ENCODE measurements around the gene RAD51AP1. TPM values are rescaled to one million over a fixed set of nuclear protein-coding genes. Genes with fewer than 3 reads are reported as not detected.
A peak's percentile ranks its signal among the peaks of the same experiment; 100 is the strongest.

RAD51AP1 gene
- 2.2 and 3.5 TPM in 2 replicates for total RNA-seq

DNA sequence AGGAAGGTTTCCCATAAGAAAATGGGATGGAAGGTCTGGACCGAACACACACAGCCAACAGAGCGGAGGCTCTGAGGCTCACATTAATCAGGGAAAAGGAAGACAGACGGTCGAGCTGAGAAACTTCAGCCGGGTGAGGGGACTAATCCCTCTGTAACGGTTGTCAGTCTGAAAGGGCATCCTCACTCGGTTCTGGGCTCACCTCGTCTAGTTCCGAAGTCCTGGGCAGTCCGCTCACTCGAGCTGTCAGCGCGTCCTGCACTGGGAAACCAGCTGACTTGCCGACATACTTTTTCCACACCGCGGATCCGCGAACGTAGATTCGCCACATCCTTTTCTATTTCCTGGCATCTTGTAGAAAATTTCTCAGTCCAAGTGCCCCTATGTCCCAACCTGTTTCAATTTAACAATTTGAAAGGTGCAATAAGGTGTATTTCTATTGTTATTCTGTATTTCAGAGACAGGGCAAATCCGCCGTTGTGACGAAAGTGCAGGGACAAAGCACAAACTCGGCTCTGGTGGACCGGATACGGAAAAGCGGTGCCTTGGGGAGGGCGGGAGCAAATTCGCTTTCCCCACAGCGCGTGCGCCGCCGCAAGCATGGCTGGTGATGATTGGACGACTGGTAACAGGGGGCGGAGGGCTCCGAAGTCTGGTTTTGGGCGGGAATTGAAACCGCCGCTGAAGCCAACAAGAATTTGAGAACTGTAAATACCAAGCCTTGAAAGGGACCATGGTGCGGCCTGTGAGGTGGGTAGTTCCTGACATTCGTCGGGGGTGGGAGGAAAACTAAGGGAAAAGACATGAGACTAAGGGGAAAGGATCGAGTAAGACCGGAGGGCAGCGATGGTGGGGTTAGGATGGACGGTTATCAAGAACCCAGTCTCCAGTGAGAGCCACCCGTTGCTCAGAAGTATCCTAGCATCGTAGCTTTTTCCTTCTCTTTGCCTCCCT lies at the start of gene RAD51AP1:
TSS of gene RAD51AP1 (plus strand) at position 684 of the 954 bp plus-strand sequence. CDS start at position 734, 50 bp downstream.
- peaks cover 18% of the 10 kb centered on the region for H3K4me1 ChIP-seq (ENCODE audit: insufficient read depth, low read length)
- peak; percentile 86 for DNase-seq (ENCODE audit: insufficient read length, low spot score, missing footprints)
- no peaks in the 10 kb centered on the region for H4K20me1 ChIP-seq (ENCODE audit: insufficient read depth, low read length)
- peak within 1 kb of the TSS; percentile 98 for H3K27ac ChIP-seq (ENCODE audit: low read depth, low read length)
- peaks cover 9% of the 10 kb centered on the region for H3K36me3 ChIP-seq (ENCODE audit: insufficient read depth, low read length)
- peak within 1 kb of the TSS; percentile 100 for H2AFZ ChIP-seq (ENCODE audit: low read length)
- peak within 1 kb of the TSS; percentile 81 for H3K4me3 ChIP-seq (ENCODE audit: insufficient read depth, low read length)
- no peaks in the 10 kb centered on the region for H3K9me3 ChIP-seq (ENCODE audit: low read depth, low read length)
- peaks cover 56% of the 10 kb centered on the region for H3K79me2 ChIP-seq (ENCODE audit: insufficient read depth, low read length)
- no peaks in the 10 kb centered on the region for H3K27me3 ChIP-seq (ENCODE audit: insufficient read depth, low read length)
- TF ChIP-seq, protein P1, sequence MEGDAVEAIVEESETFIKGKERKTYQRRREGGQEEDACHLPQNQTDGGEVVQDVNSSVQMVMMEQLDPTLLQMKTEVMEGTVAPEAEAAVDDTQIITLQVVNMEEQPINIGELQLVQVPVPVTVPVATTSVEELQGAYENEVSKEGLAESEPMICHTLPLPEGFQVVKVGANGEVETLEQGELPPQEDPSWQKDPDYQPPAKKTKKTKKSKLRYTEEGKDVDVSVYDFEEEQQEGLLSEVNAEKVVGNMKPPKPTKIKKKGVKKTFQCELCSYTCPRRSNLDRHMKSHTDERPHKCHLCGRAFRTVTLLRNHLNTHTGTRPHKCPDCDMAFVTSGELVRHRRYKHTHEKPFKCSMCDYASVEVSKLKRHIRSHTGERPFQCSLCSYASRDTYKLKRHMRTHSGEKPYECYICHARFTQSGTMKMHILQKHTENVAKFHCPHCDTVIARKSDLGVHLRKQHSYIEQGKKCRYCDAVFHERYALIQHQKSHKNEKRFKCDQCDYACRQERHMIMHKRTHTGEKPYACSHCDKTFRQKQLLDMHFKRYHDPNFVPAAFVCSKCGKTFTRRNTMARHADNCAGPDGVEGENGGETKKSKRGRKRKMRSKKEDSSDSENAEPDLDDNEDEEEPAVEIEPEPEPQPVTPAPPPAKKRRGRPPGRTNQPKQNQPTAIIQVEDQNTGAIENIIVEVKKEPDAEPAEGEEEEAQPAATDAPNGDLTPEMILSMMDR (IDR thresholded peaks at IDR 0.05; ENCODE audit: extremely low read depth, low read depth, low read length), result no peak
- peak within 1 kb of the TSS; percentile 95 for H3K4me2 ChIP-seq (ENCODE audit: insufficient read depth, low read length)

GRCh38 chr12:4489556-4489955 lies 49.1 kb upstream of the RAD51AP1 start:
- Histone ChIP-seq H3K36me3 (ENCODE audit: insufficient read depth, low read length) (peaks cover 22% of the 10 kb centered on the region), H3K4me3 (ENCODE audit: insufficient read depth, low read length) (no peak overlapping the region), H3K27ac (ENCODE audit: low read depth, low read length) (no peak overlapping the region), H3K4me1 (ENCODE audit: insufficient read depth, low read length) (no peaks in the 10 kb centered on the region), H3K79me2 (ENCODE audit: insufficient read depth, low read length) (no peaks in the 10 kb centered on the region), H3K9me3 (ENCODE audit: low read depth, low read length) (no peaks in the 10 kb centered on the region), H3K27me3 (ENCODE audit: insufficient read depth, low read length) (no peaks in the 10 kb centered on the region), H2AFZ (ENCODE audit: low read length) (no peak overlapping the region), H4K20me1 (ENCODE audit: insufficient read depth, low read length) (no peaks in the 10 kb centered on the region), H3K4me2 (ENCODE audit: insufficient read depth, low read length) (no peak overlapping the region)
- TF ChIP-seq, protein P1 (IDR thresholded peaks at IDR 0.05; ENCODE audit: extremely low read depth, low read depth, low read length), result no peak
- no peak for DNase-seq (ENCODE audit: insufficient read length, low spot score, missing footprints)

GRCh38 chr12:4490973-4491372 lies 47.7 kb upstream of the RAD51AP1 start:
- Histone ChIP-seq H3K36me3 (ENCODE audit: insufficient read depth, low read length) (peaks cover 22% of the 10 kb centered on the region), H3K4me3 (ENCODE audit: insufficient read depth, low read length) (no peak overlapping the region), H3K27ac (ENCODE audit: low read depth, low read length) (no peak overlapping the region), H3K9me3 (ENCODE audit: low read depth, low read length) (no peaks in the 10 kb centered on the region), H3K4me2 (ENCODE audit: insufficient read depth, low read length) (no peak overlapping the region), H3K27me3 (ENCODE audit: insufficient read depth, low read length) (no peaks in the 10 kb centered on the region), H3K4me1 (ENCODE audit: insufficient read depth, low read length) (no peaks in the 10 kb centered on the region), H4K20me1 (ENCODE audit: insufficient read depth, low read length) (no peaks in the 10 kb centered on the region), H3K79me2 (ENCODE audit: insufficient read depth, low read length) (no peaks in the 10 kb centered on the region), H2AFZ (ENCODE audit: low read length) (no peak overlapping the region)
- DNase-seq (ENCODE audit: insufficient read length, low spot score, missing footprints), result no peak
- TF ChIP-seq, protein P1 (IDR thresholded peaks at IDR 0.05; ENCODE audit: extremely low read depth, low read depth, low read length), result no peak

DNA sequence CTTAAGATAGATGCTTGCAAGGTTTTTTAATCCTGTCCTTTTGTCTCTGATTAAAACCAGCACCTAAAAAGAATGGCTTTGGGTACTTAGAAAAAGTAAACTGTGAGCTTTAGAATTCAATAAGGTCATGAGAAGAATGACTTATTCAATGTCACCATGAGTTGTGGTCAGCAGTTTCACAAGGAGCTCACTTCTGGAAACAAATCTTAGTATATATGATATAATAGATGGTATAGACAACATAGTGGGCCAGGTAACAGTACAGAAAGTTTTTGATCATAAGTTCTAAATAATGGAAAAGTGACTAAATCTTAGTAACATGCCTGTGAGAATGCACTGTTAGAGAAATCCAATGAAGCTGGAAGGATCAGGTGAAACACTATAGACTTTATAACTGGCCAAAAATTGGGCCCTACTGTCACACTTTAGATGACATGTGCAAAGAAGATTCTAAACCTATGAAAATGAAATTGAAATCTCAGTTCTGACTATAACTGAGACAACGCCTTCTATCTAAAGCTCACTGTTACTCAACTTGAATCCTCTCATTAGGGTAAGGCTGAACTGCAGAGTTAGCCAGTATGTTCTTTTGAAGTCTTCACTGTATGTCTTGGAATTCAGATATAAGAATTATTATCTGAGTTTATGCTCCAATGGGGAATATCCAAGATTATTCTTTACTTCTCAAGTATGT lies 42.4 kb upstream of the RAD51AP1 start:
- Histone ChIP-seq H3K27ac (ENCODE audit: low read depth, low read length) (no peak overlapping the region), H3K9me3 (ENCODE audit: low read depth, low read length) (no peaks in the 10 kb centered on the region), H3K4me3 (ENCODE audit: insufficient read depth, low read length) (no peak overlapping the region), H2AFZ (ENCODE audit: low read length) (no peak overlapping the region), H3K4me2 (ENCODE audit: insufficient read depth, low read length) (no peak overlapping the region), H3K4me1 (ENCODE audit: insufficient read depth, low read length) (no peaks in the 10 kb centered on the region), H3K79me2 (ENCODE audit: insufficient read depth, low read length) (no peaks in the 10 kb centered on the region), H4K20me1 (ENCODE audit: insufficient read depth, low read length) (no peaks in the 10 kb centered on the region), H3K27me3 (ENCODE audit: insufficient read depth, low read length) (no peaks in the 10 kb centered on the region), H3K36me3 (ENCODE audit: insufficient read depth, low read length) (peaks cover 20% of the 10 kb centered on the region)
- TF ChIP-seq, protein P1 (IDR thresholded peaks at IDR 0.05; ENCODE audit: extremely low read depth, low read depth, low read length), result no peak
- peak; percentile 49 for DNase-seq (ENCODE audit: insufficient read length, low spot score, missing footprints)
